Psoas muscle (tissue), 8 donors: ENCODE data around the gene ZNF783. TPM values are rescaled to one million over a fixed set of nuclear protein-coding genes. Genes with fewer than 3 reads are reported as not detected.
"Not testable (repeated sequence)": the region's sequence is repeated elsewhere in the genome, so short reads cannot be mapped to it uniquely, and the experiment has no call there.

Experiments used
- ATAC-seq, 4 donors: fragments of 200-7000 bp; cut with Tn5 transposase; one replicate each; pipeline ENCODE4 v1.9.1; 2020; ENCODE audit warnings: moderate library complexity in 3 of 4, mild to moderate bottlenecking in 2 of 4
- DNase-seq, 2 donors: peaks; one replicate each; pipeline ENCODE4 v3.0.0-alpha.2; 2020
- H3K27ac ChIP-seq: fragments of 200-600 bp; one replicate; pipeline ENCODE4 v1.8.0; 2022
- H3K27me3 ChIP-seq, 3 donors: fragments of 200-600 bp in 1 of 3; one replicate each; pipeline versions ENCODE4 v1.6.1 to v1.8.0; 2013 to 2022; ENCODE audit warnings: low read length in 2 of 3, mild to moderate bottlenecking in 2 of 3, moderate library complexity in 1 of 3; ENCODE audit not compliant: insufficient read depth in 3 of 3
- H3K36me3 ChIP-seq, 2 donors: fragments of 200-600 bp in 1 of 2; one replicate each; pipeline versions ENCODE4 v1.6.1 to v1.8.0; 2013 to 2022; ENCODE audit warnings: low read depth in 1 of 2, mild to moderate bottlenecking in 1 of 2, moderate library complexity in 1 of 2; ENCODE audit not compliant: insufficient read depth in 1 of 2
- H3K4me1 ChIP-seq: fragments of 200-600 bp; one replicate; pipeline ENCODE4 v1.8.0; 2022
- H3K4me3 ChIP-seq: fragments of 200-600 bp; one replicate; pipeline ENCODE4 v1.8.0; 2022; ENCODE audit warnings: mild to moderate bottlenecking
- H3K9me3 ChIP-seq: fragments of 200-600 bp; one replicate; pipeline ENCODE4 v1.8.0; 2022
- CTCF ChIP-seq: fragments of 200-600 bp; IDR thresholded peaks from one replicate; pipeline ENCODE4 v1.8.0; 2022; ENCODE audit warnings: antibody characterized with exemption
- WGBS, 3 donors: extraction: QIAGEN DNeasy Blood & Tissue Kit; methylation state at CpG; one replicate each; pipeline versions ENCODE4 v1.1.6 to v1.1.7; 2013; 5-methylcytosine and 5-hydroxymethylcytosine counted together
- intact Hi-C, 2 donors: fragments of 100-400 bp; cut with DNase I; formaldehyde crosslinking; loops; one replicate each; pipeline versions ENCODE4 v1.11.0 to v1.14.2; 2022
- polyA plus RNA-seq, 3 donors: library from polyadenylated mRNA; stranded (reverse); fragments of 200-250 nt; gene quantifications; one replicate each; pipeline ENCODE4 v1.2.3, GENCODE V29; 2013
- total RNA-seq, 4 donors: library from RNA; stranded (reverse); fragmentation: NEBNext Ultra II Directional in 2 of 4; extraction: Animal tissue kit (Norgen Biotek cat#: 25700) in 2 of 4; gene quantifications; one replicate each; pipeline versions ENCODE4 v1.2.1 to v1.2.4, GENCODE V29; 2021 to 2023
- donor health status: healthy with polysubstance abuse.
- donor health status: DM: no; HTN: no; CAD: no; lungs with moderate emphysema.
- donor health status: Bipolar disorder and iron deficiency.
- donor health status: healthy.
- donor health status: DM: yes; HTN: yes; CAD: no.
- donor health status: DM: no; HTN: no; CAD: no.
- donor health status: DM: no; HTN: no; CAD: no.
- donor health status: DM: yes; HTN: yes; CAD: no.

Gene ZNF783
- total and polyA plus RNA-seq, 7 donors: 4.2 to 11.1 (median 6.3) TPM

- Histone ChIP-seq H3K27me3 (peaks cover 0 to 23% (median 0%) of the 10 kb centered on the region in 3 donors), H3K36me3 (no peaks in the 10 kb centered on the region), H3K9me3 (no peaks in the 10 kb centered on the region), H3K4me3 (no peak overlapping the region), H3K4me1 (no peaks in the 10 kb centered on the region), H3K27ac (no peak overlapping the region)
- DNase-seq (no peak), ATAC-seq (no peak)
- intact Hi-C loops: no loop called here
- 69 to 76% (median 74%) methylated on average over 13 of the region's 13 CpGs for WGBS, 3 donors
- TF ChIP-seq CTCF: no peak
Observed at GRCh38 chr7:149320313-149321124, 58.5 kb downstream of the ZNF783 start.

GRCh38 chr7:149321125-149321905 lies 59.3 kb downstream of the ZNF783 start:
- DNase-seq, H3K4me1 ChIP-seq, H3K27ac ChIP-seq, ATAC-seq, H3K36me3 ChIP-seq, H3K9me3 ChIP-seq, intact Hi-C loops: not testable (repeated sequence)
- peaks cover 0 to 23% (median 0%) of the 10 kb centered on the region in 3 donors for H3K27me3 ChIP-seq
- H3K4me3 ChIP-seq: peak overlapping the region; percentile 19
- 49 to 58% (median 53%) methylated on average over 14 of the region's 14 CpGs for WGBS, 3 donors

GRCh38 chr7:149321978-149322541 lies 60.1 kb downstream of the ZNF783 start:
- H3K4me1 ChIP-seq: no peaks in the 10 kb centered on the region
- 34 to 50% (median 37%) methylated on average over 5 of the region's 5 CpGs for WGBS, 3 donors
- no peaks in the 10 kb centered on the region for H3K36me3 ChIP-seq
- intact Hi-C loops: no loop called here
- no peak for DNase-seq
- no peak for ATAC-seq
- peaks cover 0 to 23% (median 0%) of the 10 kb centered on the region in 3 donors for H3K27me3 ChIP-seq
- peak overlapping the region; percentile 19 for H3K4me3 ChIP-seq
- H3K27ac ChIP-seq: no peak overlapping the region
- H3K9me3 ChIP-seq: no peaks in the 10 kb centered on the region
- no peak for TF ChIP-seq CTCF

- intact Hi-C loops: no loop called here
- Histone ChIP-seq H3K4me3 (no peak overlapping the region), H3K9me3 (no peaks in the 10 kb centered on the region)
Observed at GRCh38 chr7:149322737-149323136, 60.7 kb downstream of the ZNF783 start.

More at GRCh38 chr7:149322737-149323136, 60.7 kb downstream of the ZNF783 start:
- Histone ChIP-seq H3K27me3 (peaks cover 0 to 23% (median 0%) of the 10 kb centered on the region in 3 donors), H3K36me3 (no peaks in the 10 kb centered on the region), H3K27ac (no peak overlapping the region), H3K4me1 (no peaks in the 10 kb centered on the region)
- DNase-seq (no peak), ATAC-seq (no peak)
- no peak for TF ChIP-seq CTCF
